ELF-1 (cell line): ENCODE results near the gene MCTP1.

Experiments used
- DNase-seq: peaks from one replicate; pipeline ENCODE4 v3.0.0-alpha.2; 2016; ENCODE audit warnings: low read depth, low spot score

The MCTP1 gene

GRCh38 chr5:95032801-95033200, 252.1 kb downstream of the MCTP1 start:
- no peak for DNase-seq

- DNase-seq = no peak
These were observed 255.1 kb downstream of the MCTP1 start for GRCh38 chr5:95029569-95030366.

- DNase-seq = no peak
These were observed 257.1 kb downstream of the MCTP1 start for GRCh38 chr5:95027775-95028174.

DNA sequence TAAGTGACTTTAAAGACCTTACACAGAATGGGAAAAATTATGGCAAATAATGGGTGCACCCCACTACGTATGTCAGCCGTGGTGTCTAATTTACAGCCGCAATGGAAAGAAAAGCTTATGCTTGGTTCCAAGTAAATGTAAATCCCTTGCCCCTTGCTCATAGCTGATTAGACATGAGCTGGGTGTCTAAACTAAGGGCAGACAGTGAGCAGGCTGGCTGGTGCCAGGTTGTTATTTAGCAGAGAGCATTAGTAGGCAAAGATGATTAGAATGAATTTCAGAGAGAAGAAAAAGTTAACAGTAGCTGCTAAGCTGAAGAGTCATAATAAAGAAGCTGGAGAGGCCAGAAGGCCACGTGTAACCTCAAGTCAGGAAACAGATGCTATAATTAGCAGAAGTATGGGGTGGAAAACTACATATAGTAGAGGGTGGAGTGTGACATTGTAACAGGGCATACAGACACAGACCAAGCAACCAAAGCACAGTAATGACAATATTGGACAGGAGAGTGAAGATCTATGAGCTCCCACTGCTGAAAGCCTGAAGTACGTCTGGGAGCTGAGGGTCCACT, 257.7 kb downstream of the MCTP1 start:
- no peak for DNase-seq

DNA sequence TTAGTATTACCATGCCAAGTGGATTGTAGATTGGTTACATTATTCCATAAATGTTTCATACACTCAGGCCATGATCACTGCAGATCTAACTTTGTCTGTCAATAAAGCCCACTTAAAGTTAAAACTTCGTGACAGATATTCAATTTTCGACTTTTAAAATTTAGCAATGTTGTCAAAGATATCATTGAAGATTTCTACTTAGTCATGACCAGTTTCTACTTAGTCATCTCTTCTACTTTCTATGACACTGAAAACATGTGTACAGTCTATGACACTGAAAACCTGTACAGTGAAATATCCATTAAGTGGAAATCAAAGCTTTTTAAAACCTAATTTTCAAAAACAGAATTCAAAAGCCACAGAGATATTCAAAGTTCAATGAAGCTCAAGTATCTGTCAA, 258.2 kb downstream of the MCTP1 start:
- no peak for DNase-seq

- no peak for DNase-seq
These were observed 261.8 kb downstream of the MCTP1 start for GRCh38 chr5:95022967-95023695.

DNA sequence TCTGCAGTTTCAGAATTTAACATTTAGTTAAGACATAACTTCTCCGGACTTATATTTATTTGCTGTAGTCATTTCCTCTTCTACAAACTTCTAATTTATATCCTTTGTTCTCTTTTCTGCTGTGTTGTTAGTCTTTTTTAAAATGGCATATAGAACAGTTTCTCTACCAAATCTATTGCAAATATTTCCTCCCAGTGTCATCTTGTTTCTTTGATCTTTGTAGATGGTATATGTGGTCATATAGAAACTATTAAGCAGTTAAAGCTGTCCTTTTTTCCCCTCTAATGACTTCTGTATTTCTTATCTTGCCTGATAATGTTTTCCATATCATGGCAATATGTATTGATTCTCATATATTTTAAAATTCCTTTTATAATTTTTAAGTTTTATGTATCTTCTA, 264.5 kb downstream of the MCTP1 start:
- no peak for DNase-seq

GRCh38 chr5:95018946-95019345, 265.9 kb downstream of the MCTP1 start:
- no peak for DNase-seq

GRCh38 chr5:95018511-95018910, 266.4 kb downstream of the MCTP1 start:
- no peak for DNase-seq

DNA sequence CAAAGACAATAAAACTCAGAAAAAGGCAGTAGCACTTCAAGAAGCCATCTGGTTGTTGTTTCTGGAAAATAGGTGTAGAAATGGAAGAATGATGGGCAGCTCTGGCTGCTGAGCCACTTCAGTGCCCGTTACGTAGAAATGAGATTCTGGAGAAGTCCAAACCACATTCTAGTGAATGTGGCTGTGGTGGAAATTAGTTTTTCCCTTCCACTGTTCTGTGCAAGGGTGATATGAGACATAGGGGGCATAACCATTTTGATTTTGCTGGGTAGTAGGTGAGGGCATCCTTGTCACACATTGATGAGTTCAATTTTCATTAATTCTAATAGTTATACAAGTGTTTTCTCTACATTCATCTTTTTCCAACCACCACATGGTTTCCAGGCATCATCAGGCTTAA, 275.1 kb downstream of the MCTP1 start:
- no peak for DNase-seq

DNA sequence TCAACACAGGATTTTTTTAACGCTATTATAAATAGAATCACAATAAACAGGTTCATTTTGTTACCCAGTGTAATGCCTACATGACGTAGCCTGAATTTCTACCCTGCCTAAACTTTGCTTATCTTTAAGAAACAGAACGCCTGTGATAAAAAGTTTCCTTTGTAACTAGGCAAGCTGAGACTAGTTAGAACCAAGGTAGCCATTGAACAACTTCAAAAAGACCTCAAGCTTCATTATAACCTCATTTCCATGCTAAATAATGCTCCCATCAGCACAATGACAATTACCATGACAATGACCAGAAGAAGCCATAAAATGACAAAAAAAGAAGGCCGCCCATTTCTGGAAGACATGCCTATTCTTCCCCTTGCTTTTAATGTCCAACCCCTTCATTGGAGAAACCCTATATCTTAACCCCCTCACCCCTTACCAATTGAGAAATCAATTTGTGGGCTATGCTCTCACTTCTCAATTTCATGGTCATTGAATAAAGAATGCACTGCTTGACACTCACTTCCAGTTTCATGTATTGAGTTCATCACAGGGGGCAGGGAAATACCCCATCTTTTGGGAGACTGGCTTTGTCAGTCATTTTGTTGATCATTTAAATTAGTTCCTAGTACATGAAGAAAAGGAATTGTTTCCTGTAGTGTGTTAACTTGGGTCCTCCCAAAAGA, 276.8 kb downstream of the MCTP1 start:
- DNase-seq = no peak

DNA sequence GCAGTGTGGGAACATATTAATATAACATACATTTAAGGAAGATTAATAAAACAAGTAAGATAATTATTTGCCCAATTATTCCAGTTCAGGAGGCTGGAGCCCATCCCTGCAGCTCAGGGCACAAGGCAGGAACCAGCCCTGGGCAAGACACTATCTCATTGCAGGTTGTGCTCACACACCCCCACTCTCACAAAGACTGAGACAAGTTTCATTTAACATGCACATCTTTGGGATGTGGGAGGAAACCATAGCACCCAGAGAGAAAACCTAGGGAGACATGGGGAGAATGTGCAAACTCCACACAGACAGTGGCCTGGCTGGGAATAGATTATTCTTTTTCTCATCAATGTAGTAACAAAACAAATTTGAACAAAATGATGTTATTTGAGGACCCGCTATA, 279.1 kb downstream of the MCTP1 start:
- DNase-seq = no peak

DNA sequence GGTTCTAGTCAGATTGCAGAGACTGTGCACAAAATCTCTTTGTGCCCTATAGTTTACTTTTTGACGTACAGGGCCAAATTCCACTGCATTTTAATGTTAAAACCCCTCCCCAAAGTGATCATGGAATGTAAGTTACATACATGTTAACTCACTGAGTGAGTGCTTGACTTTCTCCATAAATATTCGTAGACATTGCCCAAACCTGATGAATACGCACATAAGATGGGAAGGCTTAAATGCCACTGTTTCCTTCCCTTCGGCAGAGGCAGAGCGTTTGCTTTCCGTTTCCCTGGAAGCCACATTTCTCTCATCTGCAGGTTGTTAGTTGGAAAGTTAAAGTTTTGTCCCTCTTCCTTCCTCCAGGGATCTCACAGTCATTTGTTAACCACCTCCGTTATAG, 286.2 kb downstream of the MCTP1 start:
- DNase-seq = no peak

GRCh38 chr5:94994537-94994936, 290.4 kb downstream of the MCTP1 start:
- peak; percentile 8 for DNase-seq

DNA sequence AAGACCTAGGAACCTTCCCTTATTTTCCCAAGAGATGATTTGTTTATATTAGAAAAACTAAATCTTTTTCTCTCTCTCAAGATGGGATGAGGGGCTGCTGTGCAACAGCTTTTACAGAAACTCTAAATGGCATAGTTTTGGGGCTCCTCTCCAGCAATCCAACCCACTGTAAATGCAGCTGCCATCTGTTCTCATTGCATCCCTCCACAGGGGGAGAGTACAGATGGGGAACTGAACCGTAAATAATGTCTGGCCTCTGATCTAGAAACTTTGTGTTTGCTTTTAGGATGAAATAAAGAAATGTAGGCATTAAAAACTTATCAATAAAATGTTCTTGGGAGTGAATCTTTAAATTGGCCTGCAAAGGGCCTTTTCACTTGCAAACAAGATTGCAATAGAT, 291.4 kb downstream of the MCTP1 start:
- no peak for DNase-seq

DNA sequence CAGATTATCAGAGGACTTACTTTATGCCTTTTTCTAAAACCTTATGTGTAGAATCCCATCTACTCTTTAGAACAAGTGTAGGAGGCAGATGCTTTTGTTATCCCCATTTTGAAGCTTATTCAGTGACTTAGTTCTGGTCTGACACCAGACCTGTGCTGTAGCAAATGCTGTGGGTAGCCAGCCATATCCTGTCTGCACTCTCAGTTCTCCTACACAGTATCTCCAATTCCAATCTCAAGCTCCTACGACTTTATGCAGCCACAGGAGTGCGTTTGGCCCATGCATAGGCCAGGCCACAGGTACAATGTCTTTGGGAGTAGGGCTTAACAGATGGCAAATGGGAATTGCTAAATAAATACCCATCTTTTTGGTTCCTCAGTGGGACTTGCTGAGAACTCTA, 292.6 kb downstream of the MCTP1 start:
- DNase-seq = no peak

DNA sequence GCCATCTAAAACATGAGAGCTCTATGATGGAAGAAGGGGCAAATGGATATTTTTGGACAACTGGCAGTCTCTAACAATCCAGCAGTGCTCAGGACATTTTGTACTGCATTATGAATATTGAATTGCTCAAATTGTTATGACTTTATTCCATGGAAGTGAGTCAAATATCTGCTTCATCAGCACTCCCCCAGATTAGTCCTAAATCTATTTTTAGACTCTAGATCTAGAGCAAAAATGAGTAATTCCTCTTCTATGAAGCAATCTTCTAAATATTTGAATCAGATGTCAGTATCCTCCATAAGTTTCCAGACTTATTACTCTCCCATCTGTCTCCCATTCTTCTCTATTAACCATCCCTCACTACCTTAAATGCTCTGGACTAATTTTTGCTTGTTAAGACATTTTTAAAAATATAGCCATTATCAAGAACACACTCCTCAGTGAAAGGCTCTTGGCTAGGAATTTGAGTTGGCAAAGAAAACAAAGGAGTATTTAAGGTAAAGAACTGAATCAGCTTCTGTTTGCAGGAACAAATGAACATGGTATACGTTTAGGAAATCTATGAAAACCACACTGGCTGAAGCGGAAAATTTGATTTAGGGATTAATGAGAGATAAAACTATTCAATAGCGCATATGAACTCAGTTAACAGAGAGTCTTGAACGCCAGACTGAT, 300.9 kb downstream of the MCTP1 start:
- DNase-seq = no peak

DNA sequence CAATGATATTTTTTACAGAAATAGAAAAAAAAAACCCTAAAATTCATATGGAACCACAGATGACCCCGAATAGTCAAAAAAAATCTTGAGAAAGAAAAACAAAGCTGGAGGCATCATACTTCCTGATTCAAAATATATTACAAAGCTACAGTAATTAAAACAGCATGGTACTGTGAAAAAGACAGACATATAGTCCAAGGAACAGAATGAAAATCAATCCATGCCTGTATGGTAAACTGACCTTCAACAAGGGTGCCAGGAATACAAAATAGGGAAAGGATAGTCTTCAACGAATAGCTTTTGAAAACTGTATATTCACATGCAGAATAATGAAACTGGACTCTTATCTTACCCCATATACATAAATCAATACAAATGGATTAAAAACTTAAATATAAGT, 307.5 kb downstream of the MCTP1 start:
- DNase-seq = no peak

- DNase-seq = no peak
These were observed 308.0 kb downstream of the MCTP1 start for GRCh38 chr5:94976853-94977252.

DNA sequence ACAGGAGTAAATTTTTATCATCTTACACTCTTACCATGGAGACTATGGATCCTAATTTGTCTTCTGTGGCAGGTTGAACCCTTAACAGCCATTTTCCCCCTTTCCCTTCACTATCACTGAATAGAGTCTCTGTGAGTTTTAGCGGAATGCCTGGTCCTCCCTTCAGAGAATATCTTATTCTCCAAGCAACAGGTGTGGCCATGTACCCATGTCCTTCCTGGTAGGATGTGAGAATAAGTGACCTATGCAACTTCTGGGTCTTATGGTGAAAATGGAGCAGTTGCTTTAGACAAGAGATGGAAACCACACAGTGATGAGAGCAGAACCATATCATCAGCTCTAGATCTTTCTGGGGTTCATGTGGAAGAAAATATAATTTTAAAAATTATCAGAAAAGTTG, 312.6 kb downstream of the MCTP1 start:
- no peak for DNase-seq

- no peak for DNase-seq
These were observed 315.7 kb downstream of the MCTP1 start for GRCh38 chr5:94969174-94969573.
